NCI-H2029 treated with DMSO at 0.1 percent for 48 hours (cell line): ENCODE results near the gene HLA-E.

Experiments used
- DNase-seq: peaks from one replicate; lab custom pipeline; 2025; lab: John Stamatoyannopoulos, UW

Gene HLA-E

DNA sequence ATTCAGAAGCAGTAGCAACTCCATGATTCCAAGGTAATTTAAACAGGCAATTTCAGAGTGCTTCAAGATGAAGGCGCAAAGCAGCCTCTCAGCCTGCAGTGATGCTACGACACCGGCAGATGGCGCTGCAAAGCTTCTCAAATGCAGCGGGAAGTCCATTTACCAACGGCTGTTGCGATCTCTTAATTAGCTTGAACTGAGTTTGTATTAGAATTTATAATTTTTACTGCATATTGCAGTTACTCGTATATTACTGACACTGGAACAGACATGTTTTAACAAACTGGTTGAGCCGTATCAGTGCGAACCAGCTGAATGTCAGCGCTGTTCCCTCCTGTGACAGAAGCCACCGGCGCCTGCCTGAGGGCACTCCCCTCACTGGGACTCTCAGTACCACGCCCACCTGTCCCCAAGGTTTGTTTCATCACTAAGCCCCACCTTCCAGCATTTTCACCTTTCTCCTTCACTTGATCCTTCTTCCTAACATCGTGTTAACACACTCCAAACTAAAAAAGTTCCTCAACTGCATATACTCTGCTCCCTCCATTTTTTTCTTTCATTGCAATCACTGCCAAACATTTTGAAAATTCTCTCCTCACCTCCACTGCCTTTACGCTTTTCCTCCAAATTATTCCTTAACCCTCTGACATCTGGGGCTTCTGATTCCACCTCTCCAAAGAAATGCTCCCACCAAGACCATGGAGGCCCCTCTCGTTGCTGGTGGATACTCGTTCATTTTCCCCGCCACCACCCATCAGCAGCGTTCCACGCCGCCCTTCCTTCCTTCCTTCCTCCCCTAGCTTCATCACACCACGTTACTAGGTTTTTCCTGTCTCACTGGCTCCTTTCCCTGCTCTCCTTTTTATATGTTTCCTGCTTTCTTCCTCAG is 52.5 kb downstream of the HLA-E start:
- peak; percentile 72 for DNase-seq

DNA sequence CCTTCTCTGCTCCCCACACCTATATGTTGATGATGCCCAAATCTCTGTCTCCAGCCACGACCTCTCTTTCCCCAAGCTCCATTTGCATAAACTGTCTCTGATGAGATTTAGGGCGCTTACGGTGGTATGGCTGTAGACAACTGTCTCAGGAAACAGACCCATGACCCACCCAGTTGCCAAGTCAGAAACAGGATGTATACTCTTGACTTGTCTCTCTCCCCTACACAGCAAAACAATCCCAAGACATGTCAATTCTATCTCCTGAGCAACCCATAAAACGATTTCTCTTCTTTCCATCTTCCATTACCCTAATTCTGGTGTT is 53.1 kb downstream of the HLA-E start:
- DNase-seq: no peak

DNA sequence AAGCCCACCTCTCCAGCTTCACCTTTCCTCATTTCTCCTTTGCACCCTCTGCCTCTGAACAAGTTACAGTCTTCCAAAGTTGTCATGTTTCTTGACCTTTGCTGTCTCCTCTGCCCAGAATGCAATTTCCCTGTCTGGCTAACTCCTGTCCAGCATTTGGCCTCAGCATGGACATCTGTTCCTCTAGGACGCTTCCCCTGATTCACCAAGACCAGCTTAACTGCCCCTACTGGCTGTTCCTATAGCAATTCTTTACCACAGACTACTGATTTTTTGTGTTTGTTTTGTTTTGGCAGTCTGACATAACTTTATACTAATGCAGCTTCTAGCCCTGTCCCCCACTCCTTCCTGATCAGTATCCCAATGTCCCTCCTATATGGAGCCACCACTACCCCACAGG is 53.6 kb downstream of the HLA-E start:
- no peak for DNase-seq
